Cardiac fibroblast (primary cell): ENCODE data around the gene EPB41L2.

ENCODE experiments used
- DNase-seq, 2 donors: peaks; one replicate each; pipeline versions ENCODE4 v3.0.0 to v3.0.0-alpha.2; 2010; ENCODE audit warnings: low read depth in 2 of 2
- H3K4me3 ChIP-seq, 2 donors: replicated peaks in 1 of 2; 1 replicate in 1 of 2; 2 replicates in 1 of 2; pipeline ENCODE4 v1.5.1; 2011; ENCODE audit warnings: low read depth in 2 of 2, low read length in 2 of 2, mild to moderate bottlenecking in 2 of 2, moderate library complexity in 1 of 2
- TF ChIP-seq, protein P1 (sequence below): IDR thresholded peaks from one replicate; pipeline ENCODE4 v1.5.1; 2011; ENCODE audit warnings: low read depth, mild to moderate bottlenecking, low read length, inconsistent platforms

EPB41L2 gene

DNA sequence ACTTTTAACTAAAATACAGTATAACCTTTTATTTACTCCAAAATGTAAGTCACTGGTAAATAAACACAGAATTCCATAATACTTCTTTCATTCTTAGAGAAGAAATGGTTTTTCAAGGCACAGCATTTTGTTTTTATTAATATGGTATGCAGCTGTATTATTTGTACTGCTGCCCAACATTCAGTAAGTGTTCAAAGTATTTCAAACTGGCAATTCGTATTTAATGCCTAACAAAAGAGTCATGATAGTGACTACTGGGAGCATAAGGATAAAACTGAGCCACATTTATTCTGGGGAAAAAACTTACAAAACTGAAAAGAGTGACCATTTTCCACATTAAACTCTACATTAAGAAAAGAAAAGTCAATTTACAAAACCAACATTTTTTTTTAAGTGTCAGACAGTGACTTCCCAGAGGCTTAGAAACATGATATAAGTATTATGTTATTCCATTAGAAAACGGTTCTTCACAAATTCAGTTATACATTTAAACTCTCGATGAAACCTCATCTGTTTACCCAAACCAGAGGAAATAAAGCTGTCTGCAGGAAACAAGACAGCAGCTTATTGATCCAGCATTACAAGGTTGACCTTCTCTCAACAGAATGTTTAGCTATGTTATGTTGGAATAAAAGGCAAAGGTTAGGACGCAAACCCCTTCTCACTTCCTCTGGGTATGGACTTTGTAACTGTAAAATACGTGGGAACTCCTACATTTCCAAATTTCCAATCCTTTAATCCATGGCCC is 24.3 kb downstream of the EPB41L2 start:
- no peak overlapping the region for H3K4me3 ChIP-seq
- TF ChIP-seq, protein P1, sequence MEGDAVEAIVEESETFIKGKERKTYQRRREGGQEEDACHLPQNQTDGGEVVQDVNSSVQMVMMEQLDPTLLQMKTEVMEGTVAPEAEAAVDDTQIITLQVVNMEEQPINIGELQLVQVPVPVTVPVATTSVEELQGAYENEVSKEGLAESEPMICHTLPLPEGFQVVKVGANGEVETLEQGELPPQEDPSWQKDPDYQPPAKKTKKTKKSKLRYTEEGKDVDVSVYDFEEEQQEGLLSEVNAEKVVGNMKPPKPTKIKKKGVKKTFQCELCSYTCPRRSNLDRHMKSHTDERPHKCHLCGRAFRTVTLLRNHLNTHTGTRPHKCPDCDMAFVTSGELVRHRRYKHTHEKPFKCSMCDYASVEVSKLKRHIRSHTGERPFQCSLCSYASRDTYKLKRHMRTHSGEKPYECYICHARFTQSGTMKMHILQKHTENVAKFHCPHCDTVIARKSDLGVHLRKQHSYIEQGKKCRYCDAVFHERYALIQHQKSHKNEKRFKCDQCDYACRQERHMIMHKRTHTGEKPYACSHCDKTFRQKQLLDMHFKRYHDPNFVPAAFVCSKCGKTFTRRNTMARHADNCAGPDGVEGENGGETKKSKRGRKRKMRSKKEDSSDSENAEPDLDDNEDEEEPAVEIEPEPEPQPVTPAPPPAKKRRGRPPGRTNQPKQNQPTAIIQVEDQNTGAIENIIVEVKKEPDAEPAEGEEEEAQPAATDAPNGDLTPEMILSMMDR = no peak
- DNase-seq = peak; percentile 47 to 71

DNA sequence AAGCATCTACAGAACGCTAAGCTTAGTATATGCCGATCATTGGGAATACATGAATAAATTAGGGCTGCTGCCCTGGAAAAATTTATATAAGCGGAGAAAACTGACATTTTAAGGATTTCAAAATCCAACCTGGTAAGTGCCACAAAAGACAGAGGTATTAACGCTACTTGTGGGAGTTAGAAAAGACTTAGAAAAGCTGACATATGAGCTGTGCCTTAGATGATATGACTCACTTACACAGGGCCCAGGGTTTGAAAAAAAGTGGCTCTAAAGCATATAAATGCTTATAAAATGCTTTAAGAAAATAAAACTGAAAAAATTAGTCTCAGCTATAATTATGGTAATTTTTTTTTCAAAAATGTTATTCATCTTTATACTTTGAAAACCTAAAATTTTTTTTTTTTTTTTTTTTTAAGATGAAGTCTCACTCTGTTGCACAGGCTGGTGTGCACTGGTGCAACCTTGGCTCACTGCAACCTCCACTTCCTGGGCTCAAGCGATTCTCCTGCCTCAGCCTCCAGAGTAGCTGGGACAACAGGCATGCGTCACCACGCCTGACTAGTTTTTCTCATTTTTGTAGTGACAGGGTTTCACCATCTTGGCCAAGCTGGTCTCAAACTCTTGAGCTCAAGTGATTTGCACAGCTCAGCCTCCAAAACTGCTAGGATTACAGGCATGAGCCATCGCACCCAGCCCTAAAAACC is 25.7 kb downstream of the EPB41L2 start:
- no peak for DNase-seq
- TF ChIP-seq, protein P1 = no peak
- no peak overlapping the region for H3K4me3 ChIP-seq

DNA sequence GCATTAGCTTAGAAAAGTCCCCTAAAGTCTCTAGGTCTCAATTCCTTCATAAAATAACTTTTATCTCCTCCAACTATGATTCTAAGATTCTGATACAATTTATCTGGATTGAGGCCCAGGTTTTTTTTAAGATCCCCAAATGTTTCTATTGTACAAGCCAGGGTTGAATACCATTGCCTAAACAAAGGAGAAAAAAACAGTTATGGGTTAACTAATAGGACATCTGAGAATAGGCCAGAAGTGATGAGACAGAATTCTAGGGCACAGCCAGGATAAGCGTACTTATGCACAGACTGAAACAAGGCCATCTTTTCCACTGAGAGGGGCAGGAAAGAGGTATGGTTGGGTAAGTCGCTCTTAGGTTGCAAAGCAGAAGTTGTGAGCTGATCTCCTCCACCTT is 26.4 kb downstream of the EPB41L2 start:
- DNase-seq = no peak
- TF ChIP-seq, protein P1 = no peak
- no peak overlapping the region for H3K4me3 ChIP-seq

DNA sequence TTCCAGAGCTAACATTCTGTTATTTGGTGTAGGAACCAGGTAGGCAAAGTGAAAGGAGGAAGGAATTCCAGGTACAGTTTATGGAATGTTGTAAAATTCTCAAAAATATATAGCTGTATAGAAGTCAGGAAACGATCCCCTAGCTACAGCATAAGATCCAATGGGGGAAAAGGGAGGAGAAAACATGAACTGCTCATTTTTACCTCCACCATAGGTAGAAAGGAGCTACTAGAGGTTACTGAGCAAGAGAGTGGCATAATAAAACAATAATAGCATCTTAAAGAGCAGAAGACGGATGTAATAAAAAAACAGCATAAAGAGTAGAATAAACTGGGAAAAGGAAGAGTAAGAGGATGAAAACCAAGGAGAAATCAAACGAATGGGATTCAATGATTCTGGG is 26.9 kb downstream of the EPB41L2 start:
- TF ChIP-seq, protein P1 = no peak
- no peak for DNase-seq
- no peak overlapping the region for H3K4me3 ChIP-seq

DNA sequence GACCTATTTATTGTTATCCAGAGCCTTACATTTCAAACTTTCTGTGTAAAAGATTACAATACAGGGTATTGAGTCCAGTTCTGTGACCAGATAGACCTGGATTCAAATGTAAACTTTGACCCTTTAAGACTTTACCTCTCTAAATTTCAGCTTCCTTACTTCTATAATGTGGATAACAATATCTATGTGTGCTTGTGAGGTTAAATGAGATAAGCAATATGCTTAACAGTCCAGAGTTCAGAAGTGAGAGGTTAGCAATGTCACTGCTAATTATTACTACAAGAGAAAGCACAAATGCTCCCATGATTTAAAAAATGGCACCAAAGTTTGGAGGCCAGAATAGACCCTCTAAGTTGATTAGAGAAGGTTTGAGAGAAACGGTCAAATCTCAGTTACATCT is 27.5 kb downstream of the EPB41L2 start:
- H3K4me3 ChIP-seq = no peak overlapping the region
- TF ChIP-seq, protein P1 = no peak
- no peak for DNase-seq

DNA sequence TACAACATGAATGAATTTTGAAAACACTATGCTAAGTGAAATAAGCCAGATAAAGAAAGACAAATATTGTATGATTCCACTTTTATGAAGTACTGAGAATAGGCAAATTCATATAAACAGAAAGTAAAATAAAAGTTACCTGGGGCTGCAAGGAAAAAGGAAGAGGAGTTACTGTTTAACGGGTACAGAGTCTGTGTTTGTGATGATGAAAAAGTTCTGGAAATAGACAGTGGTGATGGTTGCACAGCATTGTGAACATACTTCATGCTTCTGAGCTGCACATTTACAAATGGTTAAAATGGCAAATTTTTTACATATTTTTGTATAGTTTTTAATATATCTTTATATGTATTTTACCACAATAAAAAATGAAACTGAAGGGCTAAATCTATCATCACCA is 29.4 kb downstream of the EPB41L2 start:
- TF ChIP-seq, protein P1 = no peak
- H3K4me3 ChIP-seq = no peak overlapping the region
- DNase-seq = no peak
